Cardiac fibroblast (primary cell): ENCODE results near the gene RIMS4.

ENCODE experiments used
- DNase-seq, 2 donors: peaks; one replicate each; pipeline versions ENCODE4 v3.0.0 to v3.0.0-alpha.2; 2010; ENCODE audit warnings: low read depth in 2 of 2
- H3K4me3 ChIP-seq, 2 donors: replicated peaks in 1 of 2; 1 replicate in 1 of 2; 2 replicates in 1 of 2; pipeline ENCODE4 v1.5.1; 2011; ENCODE audit warnings: low read depth in 2 of 2, low read length in 2 of 2, mild to moderate bottlenecking in 2 of 2, moderate library complexity in 1 of 2
- CTCF ChIP-seq: IDR thresholded peaks from one replicate; pipeline ENCODE4 v1.5.1; 2011; ENCODE audit warnings: low read depth, mild to moderate bottlenecking, low read length, inconsistent platforms

RIMS4 gene

GRCh38 chr20:44732327-44732726 is 78.0 kb downstream of the RIMS4 start:
- TF ChIP-seq CTCF = no peak
- no peak overlapping the region for H3K4me3 ChIP-seq
- DNase-seq = peak in 1 of 2 donors; percentile 31

- no peak overlapping the region for H3K4me3 ChIP-seq
- DNase-seq = no peak
- TF ChIP-seq CTCF = no peak
Observed at GRCh38 chr20:44731657-44732056, 78.7 kb downstream of the RIMS4 start.

- TF ChIP-seq CTCF = no peak
- peak; percentile 89 to 94 for DNase-seq
- no peak overlapping the region for H3K4me3 ChIP-seq
Observed at GRCh38 chr20:44730441-44730840, 79.9 kb downstream of the RIMS4 start.

GRCh38 chr20:44728801-44729443 is 81.4 kb downstream of the RIMS4 start:
- TF ChIP-seq CTCF = no peak
- no peak overlapping the region for H3K4me3 ChIP-seq
- peak; percentile 82 to 87 for DNase-seq

- TF ChIP-seq CTCF = no peak
- no peak overlapping the region for H3K4me3 ChIP-seq
- no peak for DNase-seq
Observed at GRCh38 chr20:44727651-44728050, 82.7 kb downstream of the RIMS4 start.

- no peak for TF ChIP-seq CTCF
- H3K4me3 ChIP-seq = no peak overlapping the region
- no peak for DNase-seq
Observed at GRCh38 chr20:44727039-44727438, 83.3 kb downstream of the RIMS4 start.

- DNase-seq = no peak
- no peak for TF ChIP-seq CTCF
- H3K4me3 ChIP-seq = no peak overlapping the region
Observed at GRCh38 chr20:44725837-44726236, 84.5 kb downstream of the RIMS4 start.
